COLO829 (cell line): Measurements from ENCODE around the gene EFHC1.
"Not testable (repeated sequence)": the region's sequence is repeated elsewhere in the genome, so short reads cannot be mapped to it uniquely, and the experiment has no call there.

Experiments
- DNase-seq: peaks from one replicate; pipeline ENCODE4 v3.0.0; 2012; ENCODE audit warnings: low spot score

EFHC1 gene

GRCh38 chr6:52438926-52439325, 18.8 kb downstream of the EFHC1 start:
- no peak for DNase-seq

DNA sequence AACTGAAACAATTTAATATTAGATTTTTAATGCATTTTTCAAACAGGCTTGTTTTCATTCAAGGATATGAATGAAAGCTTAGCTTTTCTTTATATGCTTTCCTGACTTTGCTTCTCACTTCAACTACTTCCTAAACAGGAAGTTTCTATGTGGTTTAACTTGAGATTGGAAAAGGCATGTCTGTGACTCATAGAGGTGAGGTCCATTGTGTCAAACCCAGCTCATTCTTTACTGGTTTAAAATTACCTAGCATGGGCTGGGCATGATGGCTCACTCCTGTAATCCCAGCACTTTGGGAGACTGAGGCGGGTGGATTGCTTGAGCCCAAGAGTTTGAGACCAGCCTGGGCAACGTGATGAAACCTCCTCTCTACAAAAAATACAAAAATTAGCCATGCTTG, 34.4 kb downstream of the EFHC1 start:
- no peak for DNase-seq

DNA sequence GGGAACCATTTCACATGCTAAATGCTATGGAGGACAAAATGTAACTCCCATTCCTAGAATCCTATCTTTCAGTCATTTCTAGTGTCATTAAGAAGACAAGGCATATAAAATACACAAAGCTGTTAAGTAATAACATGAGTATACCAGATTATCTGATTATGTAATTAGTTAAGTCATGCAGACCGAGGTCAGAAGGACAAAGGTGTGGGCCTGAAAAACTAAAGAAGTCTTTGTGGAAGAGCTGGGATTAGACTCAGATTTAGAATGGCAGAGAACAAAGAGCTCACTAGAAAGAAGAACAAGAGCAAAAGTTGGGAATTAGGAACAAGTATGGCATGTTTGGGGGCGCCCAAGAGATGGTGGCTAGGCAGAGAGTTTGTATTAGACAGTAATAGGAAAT, 37.0 kb downstream of the EFHC1 start:
- peak; percentile 13 for DNase-seq

- not testable (repeated sequence) for DNase-seq
Observed at GRCh38 chr6:52461194-52461593, 41.1 kb downstream of the EFHC1 start.

DNA sequence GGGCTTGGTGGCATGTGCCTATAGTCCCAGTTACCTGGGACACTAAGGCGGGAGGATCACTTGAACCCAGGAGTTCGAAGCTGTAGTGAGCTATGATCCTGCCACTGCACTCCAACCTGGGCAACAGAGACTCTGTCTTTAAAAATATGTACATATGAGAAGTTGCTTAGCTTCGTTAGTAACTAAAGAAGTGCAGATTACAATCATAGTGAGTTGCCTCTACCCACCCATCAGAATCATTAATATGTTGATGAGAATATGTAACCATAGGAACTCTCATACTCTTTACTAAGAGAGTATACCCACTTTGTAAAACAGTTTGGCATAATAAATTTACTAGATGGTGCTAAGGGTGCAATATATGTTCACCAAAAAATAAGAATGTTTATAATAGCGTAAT, 54.0 kb downstream of the EFHC1 start:
- DNase-seq: no peak

DNA sequence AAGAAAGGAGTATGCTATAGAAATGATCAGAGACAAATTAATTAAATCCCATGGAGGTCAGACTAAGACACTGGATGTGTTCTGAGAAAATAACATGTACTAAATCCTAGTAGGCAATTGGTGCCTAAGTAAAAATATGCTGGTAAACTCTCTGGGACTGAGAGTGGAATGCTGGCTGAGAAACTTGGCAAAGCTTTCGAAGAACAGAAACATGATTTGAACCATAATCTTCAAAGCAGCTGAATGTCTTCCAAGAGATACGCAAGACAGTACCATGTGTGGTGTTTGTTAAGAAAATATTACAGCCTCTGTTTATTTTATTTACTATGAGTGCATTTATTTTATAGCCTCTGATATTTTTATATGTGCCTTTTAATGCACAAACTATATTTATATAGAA, 55.2 kb downstream of the EFHC1 start:
- no peak for DNase-seq

GRCh38 chr6:52482903-52483670, 62.9 kb downstream of the EFHC1 start:
- no peak for DNase-seq

- no peak for DNase-seq
Observed at GRCh38 chr6:52483671-52484003, 63.5 kb downstream of the EFHC1 start.

GRCh38 chr6:52489881-52490280, 69.7 kb downstream of the EFHC1 start:
- no peak for DNase-seq

GRCh38 chr6:52491203-52492069, 71.3 kb downstream of the EFHC1 start:
- DNase-seq: no peak

DNA sequence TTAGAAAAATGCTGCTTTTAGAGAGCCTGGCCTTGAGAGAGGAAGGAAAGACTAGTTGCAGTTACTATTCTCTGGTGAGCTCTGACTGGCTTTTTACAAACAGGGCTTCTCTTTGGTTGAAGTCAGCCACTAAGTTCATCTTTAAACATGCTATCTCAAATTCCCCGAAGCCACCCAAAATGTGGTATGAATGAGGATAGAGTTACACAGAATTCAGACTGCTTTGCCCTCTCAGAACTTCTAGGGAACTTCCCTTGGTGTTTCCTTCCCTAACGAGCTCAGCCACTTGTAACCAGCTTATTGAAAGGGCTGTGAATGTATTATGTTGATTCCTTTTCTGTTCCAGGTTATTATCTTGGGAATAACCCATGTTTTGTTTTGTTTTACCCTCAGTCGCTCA, 73.5 kb downstream of the EFHC1 start:
- no peak for DNase-seq

DNA sequence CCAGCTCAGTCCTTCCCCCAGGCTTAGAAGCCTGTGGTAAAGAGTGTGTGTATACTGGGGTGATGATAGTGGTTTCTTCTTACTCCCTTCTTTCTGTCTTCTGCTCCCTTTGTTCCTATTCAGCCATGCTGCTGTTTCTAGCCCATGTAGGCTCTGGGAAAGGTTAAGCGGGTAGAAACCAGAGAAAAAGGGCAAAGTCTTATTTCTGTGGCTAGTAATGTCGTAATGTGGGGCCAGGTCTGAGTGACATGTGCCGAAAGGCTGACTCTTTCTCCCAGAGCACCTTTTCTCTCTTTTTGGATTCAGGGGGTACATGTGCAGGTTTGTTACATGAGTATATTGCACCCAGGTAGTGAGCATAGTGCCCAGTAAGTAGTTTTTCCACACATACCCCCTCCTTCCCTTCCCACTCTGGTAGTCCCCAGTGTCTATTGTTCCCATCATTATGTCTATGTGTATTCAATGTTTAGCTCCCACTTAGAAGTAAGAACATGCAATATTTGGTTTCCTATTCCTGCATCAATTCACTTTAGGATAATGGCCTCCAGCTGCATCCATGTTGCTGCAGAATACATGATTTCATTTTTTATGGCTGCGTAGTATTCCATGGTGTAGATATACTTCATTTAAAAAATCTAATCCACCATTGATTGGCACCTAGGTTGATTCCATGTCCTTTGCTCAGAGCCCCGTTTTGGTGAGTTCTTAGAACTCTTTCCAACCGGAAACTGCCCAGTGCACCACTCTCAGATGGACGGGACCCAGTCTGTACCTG, 74.3 kb downstream of the EFHC1 start:
- DNase-seq: no peak

DNA sequence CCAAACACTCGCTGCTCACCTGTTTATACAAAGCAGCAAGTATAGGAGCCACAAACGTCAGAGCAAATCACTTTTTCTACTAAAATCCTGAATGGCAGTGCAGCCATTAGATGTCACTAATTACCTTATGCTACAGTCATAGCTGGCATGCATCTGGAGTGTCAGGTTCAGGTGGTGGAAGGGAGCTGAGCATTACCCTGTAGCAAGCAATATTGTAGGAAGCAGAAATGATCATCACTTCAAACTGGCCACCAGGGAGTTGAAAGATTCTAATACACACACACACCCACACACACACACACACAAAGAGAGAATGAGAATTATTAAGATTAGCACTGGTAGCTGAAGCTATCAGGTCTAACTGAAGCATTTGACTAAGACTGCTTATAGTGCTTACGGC, 75.8 kb downstream of the EFHC1 start:
- DNase-seq: no peak

DNA sequence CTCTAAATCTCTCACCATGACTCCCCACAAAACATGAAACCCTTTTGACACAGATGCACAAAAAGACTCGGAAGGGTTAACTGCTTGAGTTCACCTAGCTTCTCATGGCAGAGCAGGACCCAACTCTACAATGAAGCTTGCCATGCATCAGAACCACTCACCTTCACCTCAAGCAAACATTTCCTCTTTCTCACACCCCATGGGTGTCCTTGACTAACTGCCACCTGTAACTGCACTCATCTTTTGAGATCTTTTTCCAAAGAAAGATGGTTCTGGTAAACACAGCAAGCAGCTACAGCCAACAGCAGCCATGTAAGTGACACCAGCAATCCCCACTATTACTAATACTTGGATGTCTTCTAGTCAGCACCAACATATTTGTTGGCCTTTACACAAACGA, 76.5 kb downstream of the EFHC1 start:
- no peak for DNase-seq

DNA sequence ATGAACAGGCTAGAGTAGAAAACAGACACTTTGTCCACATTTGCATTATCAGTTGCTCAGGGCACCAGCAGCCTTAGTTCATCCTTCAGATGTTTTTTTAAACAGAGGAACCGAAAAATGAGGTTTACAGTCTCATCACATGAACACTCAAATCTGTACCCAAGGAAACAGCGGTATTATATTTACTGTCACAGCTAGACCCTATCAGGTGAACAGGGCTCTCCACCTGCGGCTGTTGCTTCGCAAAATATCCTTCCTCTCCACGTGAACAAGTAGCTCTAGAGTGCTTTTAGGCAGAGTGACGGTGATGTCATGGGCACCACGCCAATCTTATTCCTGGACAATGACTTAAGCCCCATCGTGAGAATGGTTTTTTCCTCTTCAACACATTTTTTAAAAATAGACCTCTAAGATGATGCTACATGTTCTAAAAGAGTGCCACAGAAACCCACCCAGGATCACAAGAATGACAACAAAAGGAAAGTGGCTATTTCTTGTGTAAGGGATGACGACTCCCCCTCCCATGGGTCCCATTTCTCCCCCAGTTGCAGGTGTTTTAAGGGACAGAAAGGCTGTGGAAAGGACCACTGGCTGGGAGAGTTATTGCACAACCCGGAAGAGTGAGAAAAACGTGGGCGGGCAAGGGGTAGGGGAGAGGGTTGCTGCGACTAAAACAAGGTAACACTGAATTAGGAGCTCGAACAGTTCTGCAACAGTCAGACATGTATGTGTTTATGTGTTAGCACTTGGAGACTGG, 77.7 kb downstream of the EFHC1 start:
- no peak for DNase-seq

- no peak for DNase-seq
Observed at GRCh38 chr6:52498538-52499017, 78.4 kb downstream of the EFHC1 start.

GRCh38 chr6:52499026-52499425, 78.9 kb downstream of the EFHC1 start:
- no peak for DNase-seq

DNA sequence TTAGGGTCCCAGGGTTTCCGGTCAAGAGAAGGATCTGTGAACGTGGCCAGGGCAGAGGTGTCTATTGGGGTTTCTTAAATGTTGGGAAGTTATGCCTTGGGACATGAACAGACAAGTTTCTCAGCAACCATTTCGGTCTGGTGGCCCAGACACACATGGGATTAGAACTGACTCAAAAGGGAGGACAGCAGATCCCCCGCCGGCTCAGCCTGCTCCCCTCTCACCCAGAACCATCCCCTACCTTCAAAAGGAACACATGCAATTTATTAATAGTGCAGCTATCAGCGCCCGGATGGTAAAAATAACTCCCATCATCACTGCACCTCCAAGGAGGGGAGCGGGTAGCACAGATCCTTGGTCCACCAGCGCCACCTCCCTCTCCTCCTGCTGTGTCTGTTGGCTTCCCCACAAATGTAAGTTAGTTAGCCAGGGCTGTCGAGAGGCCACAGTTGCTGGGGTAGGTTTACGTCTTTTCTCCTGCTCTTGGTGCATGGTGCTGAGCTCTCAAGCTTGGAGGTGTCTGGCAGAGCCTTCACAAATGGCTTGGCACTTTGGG, 79.6 kb downstream of the EFHC1 start:
- DNase-seq: no peak

GRCh38 chr6:52500238-52501129, 80.3 kb downstream of the EFHC1 start:
- no peak for DNase-seq

- DNase-seq: no peak
Observed at GRCh38 chr6:52502306-52503029, 82.3 kb downstream of the EFHC1 start.
